Mucosa of rectum (tissue), 2 donors: ENCODE data around the gene MARK2.

Experiments used
- H3K27ac ChIP-seq, 2 donors: one replicate each; pipeline ENCODE4 v1.7.0; 2013; ENCODE audit warnings: inconsistent platforms in 2 of 2, low read depth in 2 of 2, low read length in 2 of 2
- H3K27me3 ChIP-seq, 2 donors: one replicate each; pipeline ENCODE4 v1.7.0; 2013; ENCODE audit warnings: low read length in 2 of 2; ENCODE audit not compliant: control insufficient read depth in 2 of 2, insufficient read depth in 2 of 2
- H3K36me3 ChIP-seq, 2 donors: one replicate each; pipeline ENCODE4 v1.7.0; 2013; ENCODE audit warnings: low read length in 2 of 2; ENCODE audit not compliant: control insufficient read depth in 2 of 2, insufficient read depth in 2 of 2
- H3K4me1 ChIP-seq, 2 donors: one replicate each; pipeline ENCODE4 v1.7.0; 2013; ENCODE audit warnings: low read length in 2 of 2, mild to moderate bottlenecking in 1 of 2; ENCODE audit not compliant: control insufficient read depth in 2 of 2, insufficient read depth in 2 of 2
- H3K4me3 ChIP-seq, 2 donors: one replicate each; pipeline ENCODE4 v1.7.0; 2013; ENCODE audit warnings: low read length in 2 of 2
- H3K9ac ChIP-seq, 2 donors: one replicate each; pipeline ENCODE4 v1.7.0; 2013; ENCODE audit warnings: low read length in 2 of 2, low read depth in 1 of 2, mild to moderate bottlenecking in 1 of 2
- H3K9me3 ChIP-seq, 2 donors: one replicate each; pipeline ENCODE4 v1.7.0; 2013; ENCODE audit warnings: low read length in 2 of 2; ENCODE audit not compliant: control insufficient read depth in 2 of 2
- donor health status: healthy.
- donor health status: Normal muscosa, but diverticular disease.

The MARK2 gene

GRCh38 chr11:63888170-63889086, 49.5 kb downstream of the MARK2 start:
- H3K36me3 ChIP-seq = peaks cover 0 to 11% of the 10 kb centered on the region in 2 donors
- no peaks in the 10 kb centered on the region for H3K27me3 ChIP-seq
- H3K27ac ChIP-seq = peak overlapping the region; percentile 96 to 99
- peak overlapping the region; percentile 76 to 82 for H3K9ac ChIP-seq
- H3K4me1 ChIP-seq = peaks cover 55 to 58% of the 10 kb centered on the region in 2 donors
- no peaks in the 10 kb centered on the region for H3K9me3 ChIP-seq
- H3K4me3 ChIP-seq = peak overlapping the region; percentile 69 to 79

GRCh38 chr11:63889344-63889743, 50.4 kb downstream of the MARK2 start:
- Histone ChIP-seq H3K4me1 (peaks cover 48 to 49% of the 10 kb centered on the region in 2 donors), H3K27me3 (no peaks in the 10 kb centered on the region), H3K4me3 (peak overlapping the region; percentile 69 to 79), H3K27ac (peak overlapping the region; percentile 96 to 99), H3K36me3 (peaks cover 0 to 11% of the 10 kb centered on the region in 2 donors), H3K9me3 (no peaks in the 10 kb centered on the region), H3K9ac (peak overlapping the region; percentile 76 to 82)

DNA sequence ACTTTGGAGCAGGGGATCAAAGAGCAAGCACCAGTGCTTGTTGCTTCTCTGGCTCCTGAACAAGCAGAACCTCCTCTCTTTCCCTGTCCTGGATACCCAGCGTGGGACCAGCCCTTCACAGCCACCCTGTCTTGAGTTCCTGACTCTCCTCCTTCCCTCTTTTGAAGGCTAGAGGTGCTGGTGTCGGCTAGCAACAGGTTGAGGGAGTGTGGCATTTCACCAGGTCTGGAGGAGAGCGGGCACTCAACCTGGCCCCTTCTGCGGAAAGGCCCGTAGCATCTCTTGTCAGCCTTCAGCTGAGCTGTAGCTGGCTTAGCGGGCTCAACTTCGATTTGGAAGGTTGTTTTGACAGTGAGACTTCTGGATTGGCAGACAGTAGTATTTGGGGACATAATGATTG, 51.5 kb downstream of the MARK2 start:
- Histone ChIP-seq H3K4me1 (peaks cover 41 to 44% of the 10 kb centered on the region in 2 donors), H3K36me3 (peaks cover 7 to 19% of the 10 kb centered on the region in 2 donors), H3K27me3 (no peaks in the 10 kb centered on the region), H3K27ac (peak overlapping the region; percentile 26 to 99), H3K9me3 (no peaks in the 10 kb centered on the region), H3K9ac (peak overlapping the region in 1 of 2 donors; percentile 76), H3K4me3 (peak overlapping the region; percentile 69 to 79)

DNA sequence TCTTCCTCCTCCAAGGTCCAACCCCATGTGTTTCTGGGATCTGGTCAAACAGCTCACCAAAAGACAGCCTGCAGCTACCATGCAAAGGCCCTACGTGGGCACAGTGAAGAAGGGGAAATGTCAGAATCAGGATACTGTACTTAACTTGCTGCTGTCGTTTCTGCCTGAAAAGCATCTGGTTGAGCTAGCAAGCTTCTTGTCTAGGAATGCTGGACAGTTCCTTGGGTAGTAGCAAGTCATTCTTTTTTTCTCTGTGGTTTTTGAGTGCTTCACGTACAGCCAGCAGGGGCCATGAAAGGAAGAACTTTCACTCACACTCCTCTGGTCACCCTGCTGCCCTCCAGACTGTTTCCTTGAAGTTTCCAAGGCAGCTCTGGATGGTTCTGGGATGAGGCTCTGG, 53.3 kb downstream of the MARK2 start:
- Histone ChIP-seq H3K4me3 (no peak overlapping the region), H3K36me3 (peaks cover 25 to 36% of the 10 kb centered on the region in 2 donors), H3K9ac (no peak overlapping the region), H3K27ac (no peak overlapping the region), H3K9me3 (no peaks in the 10 kb centered on the region), H3K27me3 (no peaks in the 10 kb centered on the region), H3K4me1 (peaks cover 41 to 42% of the 10 kb centered on the region in 2 donors)

- H3K9me3 ChIP-seq = no peaks in the 10 kb centered on the region
- H3K4me1 ChIP-seq = peaks cover 31 to 32% of the 10 kb centered on the region in 2 donors
- H3K27me3 ChIP-seq = no peaks in the 10 kb centered on the region
- peaks cover 36 to 47% of the 10 kb centered on the region in 2 donors for H3K36me3 ChIP-seq
- H3K4me3 ChIP-seq = no peak overlapping the region
- no peak overlapping the region for H3K27ac ChIP-seq
- no peak overlapping the region for H3K9ac ChIP-seq
Observed at GRCh38 chr11:63893355-63893754, 54.4 kb downstream of the MARK2 start.

DNA sequence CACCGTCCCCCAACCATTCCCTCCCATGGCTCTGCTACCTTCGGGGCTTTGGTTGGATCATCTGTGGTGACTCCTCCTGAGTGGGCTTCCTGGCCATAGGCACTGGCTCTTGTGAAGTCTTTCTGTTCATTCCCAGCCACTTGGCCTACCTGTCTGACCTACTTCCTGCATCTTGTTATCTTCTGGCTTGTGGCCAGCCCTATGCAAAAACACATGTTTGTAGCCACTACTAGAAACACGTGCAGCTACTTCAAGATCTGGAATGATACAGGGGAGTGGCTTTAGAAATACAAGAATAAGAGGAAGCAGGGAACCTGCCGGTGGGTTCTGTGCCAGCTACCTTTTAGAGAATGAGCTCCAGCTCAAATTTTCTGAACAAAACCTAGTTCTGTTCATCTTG, 57.2 kb downstream of the MARK2 start:
- no peaks in the 10 kb centered on the region for H3K27me3 ChIP-seq
- peaks cover 63 to 68% of the 10 kb centered on the region in 2 donors for H3K36me3 ChIP-seq
- H3K9ac ChIP-seq = no peak overlapping the region
- no peak overlapping the region for H3K27ac ChIP-seq
- no peak overlapping the region for H3K4me3 ChIP-seq
- H3K9me3 ChIP-seq = no peaks in the 10 kb centered on the region
- H3K4me1 ChIP-seq = peaks cover 5 to 7% of the 10 kb centered on the region in 2 donors

DNA sequence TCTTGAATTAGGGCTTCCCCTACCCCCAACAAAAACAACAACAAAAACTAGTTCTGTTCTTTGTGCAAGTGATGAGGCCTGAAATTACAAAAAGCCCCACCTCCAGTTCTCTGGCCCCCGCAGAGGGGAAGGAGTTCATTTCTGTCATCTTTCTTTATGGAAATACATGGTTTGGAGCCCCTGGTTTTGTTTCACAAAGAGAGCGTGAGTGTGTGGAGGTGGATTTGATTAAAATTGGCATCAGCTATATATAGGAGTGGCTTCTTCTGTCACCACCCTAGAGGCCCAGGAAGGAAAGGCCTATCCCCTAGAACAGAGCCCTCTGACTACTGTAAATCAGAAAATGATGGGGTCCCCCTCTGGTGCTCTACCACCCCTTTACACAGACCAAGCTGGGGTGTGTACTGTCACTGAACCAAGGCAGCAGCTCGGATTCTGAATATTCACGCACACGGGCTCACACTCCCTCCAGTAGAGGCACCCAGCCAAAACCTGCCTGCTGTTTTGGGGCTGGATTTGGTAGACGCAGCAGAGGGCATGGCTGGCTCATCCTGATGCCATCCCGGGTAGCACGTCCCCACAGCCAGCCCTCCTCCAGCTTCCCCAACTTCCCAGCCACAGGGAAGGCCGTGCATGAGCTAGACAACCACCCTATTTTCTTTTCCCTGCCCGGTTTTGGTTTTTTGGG, 58.7 kb downstream of the MARK2 start:
- H3K27me3 ChIP-seq = no peaks in the 10 kb centered on the region
- H3K27ac ChIP-seq = no peak overlapping the region
- peaks cover 2 to 5% of the 10 kb centered on the region in 2 donors for H3K4me1 ChIP-seq
- no peak overlapping the region for H3K9ac ChIP-seq
- no peak overlapping the region for H3K4me3 ChIP-seq
- H3K9me3 ChIP-seq = no peaks in the 10 kb centered on the region
- peaks cover 76% of the 10 kb centered on the region in 2 donors for H3K36me3 ChIP-seq

GRCh38 chr11:63901660-63902059, 62.8 kb downstream of the MARK2 start:
- Histone ChIP-seq H3K9me3 (no peaks in the 10 kb centered on the region), H3K27ac (no peak overlapping the region), H3K36me3 (peaks cover 83 to 90% of the 10 kb centered on the region in 2 donors), H3K27me3 (no peaks in the 10 kb centered on the region), H3K9ac (no peak overlapping the region), H3K4me1 (no peaks in the 10 kb centered on the region), H3K4me3 (no peak overlapping the region)

GRCh38 chr11:63903884-63904283, 65.0 kb downstream of the MARK2 start:
- H3K27ac ChIP-seq = no peak overlapping the region
- H3K36me3 ChIP-seq = peaks cover 70 to 80% of the 10 kb centered on the region in 2 donors

DNA sequence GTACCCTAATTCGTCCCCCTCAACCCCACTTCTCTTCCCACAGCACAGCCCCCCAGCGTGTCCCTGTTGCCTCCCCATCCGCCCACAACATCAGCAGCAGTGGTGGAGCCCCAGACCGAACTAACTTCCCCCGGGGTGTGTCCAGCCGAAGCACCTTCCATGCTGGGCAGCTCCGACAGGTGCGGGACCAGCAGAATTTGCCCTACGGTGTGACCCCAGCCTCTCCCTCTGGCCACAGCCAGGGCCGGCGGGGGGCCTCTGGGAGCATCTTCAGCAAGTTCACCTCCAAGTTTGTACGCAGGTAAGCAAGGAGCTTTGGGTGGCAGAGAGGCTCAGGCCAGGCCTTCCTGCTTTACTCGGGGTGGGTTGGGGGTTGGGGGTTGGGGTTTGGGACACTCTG, 65.8 kb downstream of the MARK2 start:
- no peak overlapping the region for H3K4me3 ChIP-seq
- no peaks in the 10 kb centered on the region for H3K9me3 ChIP-seq
- no peak overlapping the region for H3K27ac ChIP-seq
- H3K9ac ChIP-seq = no peak overlapping the region
- no peaks in the 10 kb centered on the region for H3K27me3 ChIP-seq
- no peaks in the 10 kb centered on the region for H3K4me1 ChIP-seq
- peaks cover 66 to 76% of the 10 kb centered on the region in 2 donors for H3K36me3 ChIP-seq

More at GRCh38 chr11:63903884-63904283, 65.0 kb downstream of the MARK2 start:
- Histone ChIP-seq H3K9me3 (no peaks in the 10 kb centered on the region), H3K27me3 (no peaks in the 10 kb centered on the region), H3K4me1 (no peaks in the 10 kb centered on the region), H3K9ac (no peak overlapping the region), H3K4me3 (no peak overlapping the region)
